Body of pancreas (tissue), 4 donors: ENCODE measurements around the gene MYO7B. TPM values are rescaled to one million over a fixed set of nuclear protein-coding genes. Genes with fewer than 3 reads are reported as not detected.
A peak's percentile ranks its signal among the peaks of the same experiment; 100 is the strongest.

Experiments used
- ATAC-seq: fragments of 150-250 bp; one replicate; pipeline ENCODE4 v1.9.1; 2016
- DNase-seq, 4 donors: peaks; one replicate each; pipeline ENCODE4 v3.0.0-alpha.2; 2019
- H3K27ac ChIP-seq, 4 donors: fragments of 200-600 bp; sonication (generic); 1 replicate in 3 of 4; 2 replicates in 1 of 4; pipeline versions ENCODE4 v1.5.1 to v1.6.1; 2016 to 2019; ENCODE audit warnings: mild to moderate bottlenecking in 1 of 4, mixed read lengths in 1 of 4, moderate library complexity in 1 of 4
- H3K27me3 ChIP-seq, 2 donors: fragments of 200-600 bp; sonication (generic); one replicate each; pipeline ENCODE4 v1.6.0; 2016; ENCODE audit warnings: mild to moderate bottlenecking in 1 of 2
- H3K36me3 ChIP-seq, 2 donors: fragments of 200-600 bp; sonication (generic); replicated peaks in 1 of 2; 2 replicates each; pipeline ENCODE4 v1.5.1; 2016; ENCODE audit warnings: low read depth in 2 of 2; ENCODE audit not compliant: insufficient read depth in 1 of 2
- H3K4me1 ChIP-seq: fragments of 200-600 bp; sonication (generic); one replicate; pipeline ENCODE4 v1.6.0; 2016
- H3K4me3 ChIP-seq, 2 donors: fragments of 200-600 bp; sonication (generic); 1 replicate in 1 of 2; 2 replicates in 1 of 2; pipeline ENCODE4 v1.5.1; 2016 to 2019
- H3K9me3 ChIP-seq, 3 donors: fragments of 200-600 bp; sonication (generic); 1 replicate in 2 of 3; 2 replicates in 1 of 3; pipeline ENCODE4 v1.5.1; 2016
- CTCF ChIP-seq, 7 experiments: fragments of 450-650 bp in 4 of 7; fragments of 200-600 bp in 3 of 7; sonication (generic) in 3 of 7; IDR thresholded peaks; one replicate each; pipeline ENCODE4 v1.5.1; 2016 to 2019; ENCODE audit warnings: antibody characterized with exemption in 7 of 7
- POLR2A ChIP-seq, 3 donors: fragments of 450-650 bp; IDR thresholded peaks; one replicate each; pipeline ENCODE4 v1.6.1; 2016; ENCODE audit warnings: antibody characterized with exemption in 3 of 3, mild to moderate bottlenecking in 2 of 3
- WGBS, 2 donors: methylation state at CpG; one replicate each; pipeline ENCODE4 v1.1.5; 2017; 5-methylcytosine and 5-hydroxymethylcytosine counted together
- intact Hi-C: fragments of 100-400 bp; cut with DNase I; formaldehyde crosslinking; loops from one replicate; pipeline ENCODE4 v1.15.1; 2023
- total RNA-seq, 2 donors: library from RNA; depleted of rRNA; stranded (reverse); fragments of >200 nt; gene quantifications; one replicate each; pipeline ENCODE4 v1.1.0, GENCODE V29; 2016

MYO7B gene
- total RNA-seq, 2 donors from 2014 or later, result 0.33 to 1.8 TPM

DNA sequence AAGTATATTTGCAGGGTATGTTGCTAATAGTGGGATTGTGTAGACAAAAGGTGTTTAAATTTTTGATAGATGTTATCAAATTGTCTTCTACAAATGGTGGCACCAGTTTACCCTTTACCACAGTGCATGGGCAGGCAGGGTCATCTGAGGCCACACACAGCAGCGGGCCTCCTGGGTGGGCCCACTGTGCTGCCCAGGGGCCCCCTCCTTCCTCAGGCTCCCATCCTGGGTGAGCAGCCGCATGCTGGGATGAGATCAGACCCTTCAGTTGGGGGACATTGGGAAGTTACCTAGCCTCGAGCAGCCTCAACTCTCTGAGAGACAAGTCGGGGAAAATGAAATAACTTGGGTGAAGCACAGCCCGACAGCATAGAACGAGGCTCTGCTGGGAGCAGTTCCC lies 9.7 kb downstream of the MYO7B start:
- no peaks in the 10 kb centered on the region for H3K9me3 ChIP-seq
- H3K4me3 ChIP-seq, result no peak overlapping the region
- intact Hi-C loops, result no loop called here
- no peaks in the 10 kb centered on the region for H3K36me3 ChIP-seq
- 54 to 56% methylated on average over 6 of the region's 6 CpGs for WGBS, 2 donors
- DNase-seq (no peak), ATAC-seq (no peak)
- no peaks in the 10 kb centered on the region for H3K27me3 ChIP-seq
- TF ChIP-seq POLR2A (IDR thresholded peaks at IDR 0.05) (no peak), CTCF (IDR thresholded peaks at IDR 0.05) (no peak)
- peaks cover 7% of the 10 kb centered on the region for H3K4me1 ChIP-seq
- no peak overlapping the region for H3K27ac ChIP-seq

- H3K4me3 ChIP-seq, result no peak overlapping the region
- H3K4me1 ChIP-seq, result peaks cover 7% of the 10 kb centered on the region
- peak in 1 of 4 donors; percentile 0 for DNase-seq
- ATAC-seq, result no peak
- H3K9me3 ChIP-seq, result no peaks in the 10 kb centered on the region
- H3K36me3 ChIP-seq, result no peaks in the 10 kb centered on the region
- no peaks in the 10 kb centered on the region for H3K27me3 ChIP-seq
- intact Hi-C loops, result no loop called here
- WGBS, 2 donors, result 85% methylated on average over 1 of the region's 1 CpG; no CpG with 5 or more reads in 1 of the 2 donors
- TF ChIP-seq CTCF (IDR thresholded peaks at IDR 0.05) (no peak), POLR2A (IDR thresholded peaks at IDR 0.05) (no peak)
- no peak overlapping the region for H3K27ac ChIP-seq
These were observed 10.3 kb downstream of the MYO7B start for GRCh38 chr2:127545796-127546195.

GRCh38 chr2:127546797-127547196 lies 11.3 kb downstream of the MYO7B start:
- Histone ChIP-seq H3K9me3 (no peaks in the 10 kb centered on the region), H3K4me3 (no peak overlapping the region), H3K27me3 (no peaks in the 10 kb centered on the region), H3K4me1 (peaks cover 7% of the 10 kb centered on the region), H3K27ac (no peak overlapping the region), H3K36me3 (no peaks in the 10 kb centered on the region)
- 68 to 86% methylated on average over 3 of the region's 3 CpGs for WGBS, 2 donors
- DNase-seq (no peak), ATAC-seq (no peak)
- intact Hi-C loops, result no loop called here
- no peak for TF ChIP-seq POLR2A (IDR thresholded peaks at IDR 0.05)
- TF ChIP-seq CTCF (IDR thresholded peaks at IDR 0.05), result no peak

DNA sequence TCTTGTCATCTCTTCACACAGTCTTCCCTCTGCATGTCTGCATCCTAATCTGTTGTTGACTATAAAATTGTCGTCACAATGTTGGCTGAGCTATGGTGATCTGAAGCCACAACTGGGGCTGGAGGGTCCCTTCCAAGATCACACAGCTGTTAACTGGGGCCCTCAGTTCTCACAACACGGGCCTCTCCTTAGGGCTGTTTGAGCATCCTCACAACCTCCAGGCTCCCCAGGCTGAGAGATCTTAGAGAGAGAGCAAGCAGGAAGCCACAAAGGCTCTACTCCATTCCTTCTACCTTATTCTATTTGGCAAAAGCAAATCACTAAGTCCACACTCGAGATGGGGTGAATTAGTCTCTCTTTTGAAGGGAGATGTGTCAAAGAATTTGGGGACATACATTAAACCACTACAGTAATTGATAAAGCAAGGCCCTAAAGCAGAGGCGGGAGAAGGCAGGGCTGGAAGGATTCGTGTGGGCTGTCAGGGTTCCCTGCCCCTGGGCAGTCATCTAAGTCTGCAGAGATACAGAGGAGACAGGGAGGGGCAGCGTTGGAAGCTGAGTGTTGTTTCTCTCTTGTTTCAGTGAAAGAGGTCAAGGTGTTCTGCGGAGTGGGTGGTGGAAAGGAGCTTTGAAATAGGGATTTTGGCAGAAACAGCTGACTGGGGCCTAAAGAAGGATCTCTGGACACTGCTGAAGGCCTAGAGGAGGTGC lies 15.9 kb downstream of the MYO7B start:
- no peaks in the 10 kb centered on the region for H3K36me3 ChIP-seq
- TF ChIP-seq POLR2A (IDR thresholded peaks at IDR 0.05) (no peak), CTCF (IDR thresholded peaks at IDR 0.05) (no peak)
- no peak for DNase-seq
- H3K27me3 ChIP-seq, result no peaks in the 10 kb centered on the region
- H3K9me3 ChIP-seq, result no peaks in the 10 kb centered on the region
- ATAC-seq, result no peak
- H3K4me3 ChIP-seq, result no peak overlapping the region
- 61 to 84% methylated on average over 7 of the region's 7 CpGs for WGBS, 2 donors
- intact Hi-C loops, result no loop called here
- no peaks in the 10 kb centered on the region for H3K4me1 ChIP-seq
- no peak overlapping the region for H3K27ac ChIP-seq

GRCh38 chr2:127552336-127552735 lies 16.9 kb downstream of the MYO7B start:
- no peaks in the 10 kb centered on the region for H3K36me3 ChIP-seq
- DNase-seq (no peak), ATAC-seq (no peak)
- 75 to 76% methylated on average over 6 of the region's 6 CpGs for WGBS, 2 donors
- no peak overlapping the region for H3K27ac ChIP-seq
- intact Hi-C loops, result no loop called here
- H3K4me1 ChIP-seq, result no peaks in the 10 kb centered on the region
- H3K4me3 ChIP-seq, result no peak overlapping the region
- no peaks in the 10 kb centered on the region for H3K27me3 ChIP-seq
- H3K9me3 ChIP-seq, result no peaks in the 10 kb centered on the region
- TF ChIP-seq POLR2A (IDR thresholded peaks at IDR 0.05), result no peak
- no peak for TF ChIP-seq CTCF (IDR thresholded peaks at IDR 0.05)
